ENCODE data around the gene ANXA9.

Gene ANXA9

GRCh38 chr1:150976401-150976821 is 5.7 kb upstream of the ANXA9 start:
- no peak for DNase-seq

GRCh38 chr1:150976879-150977694 is 5.0 kb upstream of the ANXA9 start:
- peak; percentile 66 for DNase-seq

GRCh38 chr1:150979092-150980056 is 2.7 kb upstream of the ANXA9 start:
- DNase-seq = peak; percentile 89

GRCh38 chr1:150981177-150981804 is 801 bp upstream of the ANXA9 start:
- no peak for DNase-seq

- no peak for DNase-seq
These were observed 3.2 kb downstream of the ANXA9 start for GRCh38 chr1:150985179-150985825.

GRCh38 chr1:150987924-150988323 is 5.8 kb downstream of the ANXA9 start:
- DNase-seq = no peak

GRCh38 chr1:150992626-150993025 is 10.5 kb downstream of the ANXA9 start:
- DNase-seq = no peak

- DNase-seq = no peak
These were observed 12.2 kb downstream of the ANXA9 start for GRCh38 chr1:150994248-150994647.

- no peak for DNase-seq
These were observed 13.4 kb downstream of the ANXA9 start for GRCh38 chr1:150995460-150995859.

- peak; percentile 27 for DNase-seq
These were observed 13.8 kb downstream of the ANXA9 start for GRCh38 chr1:150995896-150996295.

- DNase-seq = no peak
These were observed 15.2 kb downstream of the ANXA9 start for GRCh38 chr1:150997126-150997872.

GRCh38 chr1:150997949-150998348 is 15.9 kb downstream of the ANXA9 start:
- no peak for DNase-seq

- no peak for DNase-seq
These were observed 17.1 kb downstream of the ANXA9 start for GRCh38 chr1:150999051-150999674.

- DNase-seq = no peak
These were observed 17.8 kb downstream of the ANXA9 start for GRCh38 chr1:150999926-151000325.

- DNase-seq = no peak
These were observed 18.3 kb downstream of the ANXA9 start for GRCh38 chr1:151000408-151000807.

GRCh38 chr1:151001602-151002001 is 19.5 kb downstream of the ANXA9 start:
- no peak for DNase-seq

- no peak for DNase-seq
These were observed 20.0 kb downstream of the ANXA9 start for GRCh38 chr1:151002051-151002450.

GRCh38 chr1:151002611-151003010 is 20.5 kb downstream of the ANXA9 start:
- DNase-seq = no peak

GRCh38 chr1:151003180-151003579 is 21.1 kb downstream of the ANXA9 start:
- no peak for DNase-seq

- DNase-seq = no peak
These were observed 23.7 kb downstream of the ANXA9 start for GRCh38 chr1:151005729-151006319.

Data from activated CD4-positive, alpha-beta T cell treated with anti-CD3 and anti-CD28 coated beads, Interleukin-2, amount 50 U/mL, for 1 hour (primary cell).